WTC11 (cell line): Measurements from ENCODE around the gene PRKAR2A.

ENCODE experiments used
- FOXK1 ChIP-seq: sonication (generic); formaldehyde crosslinking; IDR thresholded peaks from 2 replicates; pipeline ENCODE4 v1.8.0; 2022; ENCODE audit warnings: mild to moderate bottlenecking, moderate library complexity, missing genetic modification reagents
- SMAD4 ChIP-seq: sonication (generic); formaldehyde crosslinking; IDR thresholded peaks from 2 replicates; pipeline ENCODE4 v1.8.0; 2022; ENCODE audit warnings: mild to moderate bottlenecking, missing genetic modification reagents
- ZNF138 ChIP-seq: sonication (generic); formaldehyde crosslinking; conservative IDR thresholded peaks from 2 replicates; pipeline ENCODE4 v1.8.1; 2022; ENCODE audit warnings: mild to moderate bottlenecking, moderate library complexity, missing genetic modification reagents
- TF ChIP-seq, protein P1 (sequence below): fragments of 200-600 bp; IDR thresholded peaks from 2 replicates; pipeline ENCODE4 v1.8.0; 2022; ENCODE audit warnings: antibody characterized with exemption

DNA sequence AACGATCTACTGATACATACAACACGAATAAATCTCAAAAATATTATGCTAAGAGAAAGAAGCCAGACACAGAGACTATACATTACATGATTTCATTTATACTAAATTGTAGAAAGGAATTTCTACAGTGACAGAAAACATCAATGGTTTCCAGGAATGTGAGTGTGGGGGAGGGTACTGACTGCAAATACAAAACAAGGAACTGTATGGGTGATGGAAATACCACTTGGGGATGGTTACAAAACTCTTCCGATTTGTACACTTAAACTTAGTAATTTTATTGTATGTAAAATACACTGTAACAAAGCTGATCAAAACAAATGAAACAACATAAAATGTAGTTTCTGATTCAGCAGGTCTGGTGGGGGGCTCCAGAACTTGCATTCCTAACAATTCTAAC is 84.9 kb downstream of the PRKAR2A start:
- TF ChIP-seq FOXK1 (CRISPR knock-in tag): no peak
- TF ChIP-seq, protein P1, sequence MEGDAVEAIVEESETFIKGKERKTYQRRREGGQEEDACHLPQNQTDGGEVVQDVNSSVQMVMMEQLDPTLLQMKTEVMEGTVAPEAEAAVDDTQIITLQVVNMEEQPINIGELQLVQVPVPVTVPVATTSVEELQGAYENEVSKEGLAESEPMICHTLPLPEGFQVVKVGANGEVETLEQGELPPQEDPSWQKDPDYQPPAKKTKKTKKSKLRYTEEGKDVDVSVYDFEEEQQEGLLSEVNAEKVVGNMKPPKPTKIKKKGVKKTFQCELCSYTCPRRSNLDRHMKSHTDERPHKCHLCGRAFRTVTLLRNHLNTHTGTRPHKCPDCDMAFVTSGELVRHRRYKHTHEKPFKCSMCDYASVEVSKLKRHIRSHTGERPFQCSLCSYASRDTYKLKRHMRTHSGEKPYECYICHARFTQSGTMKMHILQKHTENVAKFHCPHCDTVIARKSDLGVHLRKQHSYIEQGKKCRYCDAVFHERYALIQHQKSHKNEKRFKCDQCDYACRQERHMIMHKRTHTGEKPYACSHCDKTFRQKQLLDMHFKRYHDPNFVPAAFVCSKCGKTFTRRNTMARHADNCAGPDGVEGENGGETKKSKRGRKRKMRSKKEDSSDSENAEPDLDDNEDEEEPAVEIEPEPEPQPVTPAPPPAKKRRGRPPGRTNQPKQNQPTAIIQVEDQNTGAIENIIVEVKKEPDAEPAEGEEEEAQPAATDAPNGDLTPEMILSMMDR: no peak
- TF ChIP-seq SMAD4 (CRISPR knock-in tag): no peak
- TF ChIP-seq ZNF138 (CRISPR knock-in tag): no peak
